IMR-90 (cell line): ENCODE data around the gene IFNGR1.

Experiments
- CTCF ChIP-seq: conservative IDR thresholded peaks from 2 replicates; pipeline ENCODE4 v1.5.1; 2012; ENCODE audit warnings: mild to moderate bottlenecking, low read depth, low read length, improper control_type of control experiment
- ELK1 ChIP-seq: fragments of 150-350 bp; IDR thresholded peaks from 2 replicates; pipeline ENCODE4 v1.6.1; 2016; ENCODE audit warnings: low read depth, mild to moderate bottlenecking, low read length, moderate library complexity, borderline replicate concordance
- POLR2A ChIP-seq: IDR thresholded peaks from 2 replicates; pipeline ENCODE4 v1.6.1; 2012; ENCODE audit warnings: mild to moderate bottlenecking, low read depth, low read length
- RCOR1 ChIP-seq: IDR thresholded peaks from 2 replicates; pipeline ENCODE4 v1.6.1; 2012; ENCODE audit warnings: mild to moderate bottlenecking, low read length, improper control_type of control experiment; ENCODE audit not compliant: insufficient replicate concordance
- TF ChIP-seq, protein P1 (sequence below): fragments of 150-350 bp; IDR thresholded peaks from 2 replicates; pipeline ENCODE4 v1.6.1; 2017; ENCODE audit warnings: mild to moderate bottlenecking, antibody characterized with exemption, low read length, low read depth

- TF ChIP-seq CTCF (no peak), RCOR1 (no peak), ELK1 (no peak), POLR2A (no peak)
- TF ChIP-seq, protein P1, sequence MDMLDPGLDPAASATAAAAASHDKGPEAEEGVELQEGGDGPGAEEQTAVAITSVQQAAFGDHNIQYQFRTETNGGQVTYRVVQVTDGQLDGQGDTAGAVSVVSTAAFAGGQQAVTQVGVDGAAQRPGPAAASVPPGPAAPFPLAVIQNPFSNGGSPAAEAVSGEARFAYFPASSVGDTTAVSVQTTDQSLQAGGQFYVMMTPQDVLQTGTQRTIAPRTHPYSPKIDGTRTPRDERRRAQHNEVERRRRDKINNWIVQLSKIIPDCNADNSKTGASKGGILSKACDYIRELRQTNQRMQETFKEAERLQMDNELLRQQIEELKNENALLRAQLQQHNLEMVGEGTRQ, result no peak
Measured at GRCh38 chr6:137217801-137218472, 1.2 kb downstream of the IFNGR1 start.
